NCI-H526 (cell line): Measurements from ENCODE around the gene ZNF28.
"Not testable (repeated sequence)": the region's sequence is repeated elsewhere in the genome, so short reads cannot be mapped to it uniquely, and the experiment has no call there.

Experiments
- DNase-seq, 2 experiments: peaks; one replicate each; lab custom pipeline; 2025; lab: John Stamatoyannopoulos, UW

Gene ZNF28

GRCh38 chr19:52778811-52779210, 42.6 kb downstream of the ZNF28 start:
- DNase-seq: no peak

GRCh38 chr19:52756447-52756846, 65.0 kb downstream of the ZNF28 start:
- not testable (repeated sequence) for DNase-seq

GRCh38 chr19:52749780-52750179, 71.7 kb downstream of the ZNF28 start:
- no peak for DNase-seq

GRCh38 chr19:52748336-52748950, 73.0 kb downstream of the ZNF28 start:
- DNase-seq: peak; percentile 19 to 58
